GM10248 (cell line): ENCODE results near the gene RNF223.
A peak's percentile ranks its signal among the peaks of the same experiment; 100 is the strongest.
"Not testable (repeated sequence)": the region's sequence is repeated elsewhere in the genome, so short reads cannot be mapped to it uniquely, and the experiment has no call there.

ENCODE experiments used
- CTCF ChIA-PET: fragments of 300-600 bp; sonication (Branson Sonifier 250); formaldehyde crosslinking; extraction: SDS; loops from one replicate; lab custom pipeline; 2021; ENCODE audit warnings: antibody characterized with exemption; lab: Yijun Ruan, JAX
- POLR2A ChIA-PET: fragments of 350-650 bp; sonication (Branson Sonifier 250); formaldehyde crosslinking; extraction: SDS; loops from one replicate; lab custom pipeline; 2020; ENCODE audit warnings: antibody characterized with exemption; lab: Yijun Ruan, JAX
- DNase-seq: peaks from one replicate; pipeline ENCODE4 v3.0.0; 2012; ENCODE audit errors: extremely low spot score
- TF ChIP-seq, protein P1 (sequence below): IDR thresholded peaks from 2 replicates; pipeline ENCODE4 v1.5.1; 2012; ENCODE audit warnings: mild to moderate bottlenecking, low read depth; ENCODE audit errors: extremely low read depth, missing control alignments, control extremely low read depth

The RNF223 gene

DNA sequence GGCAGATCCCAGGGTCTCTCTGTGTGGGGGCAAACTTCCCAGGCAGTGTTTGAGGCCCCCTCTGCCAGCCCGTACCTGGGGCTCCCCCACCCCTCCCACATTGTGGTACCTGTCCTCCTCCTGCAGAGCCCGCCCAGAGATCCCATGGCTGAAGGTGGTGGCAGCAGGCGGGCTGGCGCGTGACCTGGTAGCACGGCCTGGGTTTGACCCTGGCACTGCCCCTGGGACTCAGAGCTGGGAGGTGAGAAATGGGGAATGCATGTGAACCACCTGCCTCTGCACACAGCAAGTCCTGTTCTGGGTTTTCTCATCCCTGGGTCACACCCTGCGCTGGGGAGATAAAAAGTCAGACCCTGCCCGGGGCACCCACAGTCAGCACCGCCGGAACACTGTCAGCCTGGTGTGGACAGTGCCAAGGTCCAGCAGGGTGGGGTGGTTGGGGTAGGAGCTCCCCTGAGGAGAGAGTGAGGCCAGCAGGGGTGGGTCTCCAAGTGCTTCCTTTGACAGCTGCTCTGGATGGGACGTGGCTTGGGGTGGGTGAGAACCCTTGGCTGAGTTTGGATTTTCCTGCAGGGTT lies 42.4 kb downstream of the RNF223 start:
- CTCF ChIA-PET, result interaction anchor here (0.6 to 4.0 kb wide), 20 partner anchors 7 to 260 kb away, joined by 3 to 43 read pairs (median 4); partner anchors contain the start of genes AGRN, C1orf159, ISG15 and PERM1
- POLR2A ChIA-PET, result no interaction called here

DNA sequence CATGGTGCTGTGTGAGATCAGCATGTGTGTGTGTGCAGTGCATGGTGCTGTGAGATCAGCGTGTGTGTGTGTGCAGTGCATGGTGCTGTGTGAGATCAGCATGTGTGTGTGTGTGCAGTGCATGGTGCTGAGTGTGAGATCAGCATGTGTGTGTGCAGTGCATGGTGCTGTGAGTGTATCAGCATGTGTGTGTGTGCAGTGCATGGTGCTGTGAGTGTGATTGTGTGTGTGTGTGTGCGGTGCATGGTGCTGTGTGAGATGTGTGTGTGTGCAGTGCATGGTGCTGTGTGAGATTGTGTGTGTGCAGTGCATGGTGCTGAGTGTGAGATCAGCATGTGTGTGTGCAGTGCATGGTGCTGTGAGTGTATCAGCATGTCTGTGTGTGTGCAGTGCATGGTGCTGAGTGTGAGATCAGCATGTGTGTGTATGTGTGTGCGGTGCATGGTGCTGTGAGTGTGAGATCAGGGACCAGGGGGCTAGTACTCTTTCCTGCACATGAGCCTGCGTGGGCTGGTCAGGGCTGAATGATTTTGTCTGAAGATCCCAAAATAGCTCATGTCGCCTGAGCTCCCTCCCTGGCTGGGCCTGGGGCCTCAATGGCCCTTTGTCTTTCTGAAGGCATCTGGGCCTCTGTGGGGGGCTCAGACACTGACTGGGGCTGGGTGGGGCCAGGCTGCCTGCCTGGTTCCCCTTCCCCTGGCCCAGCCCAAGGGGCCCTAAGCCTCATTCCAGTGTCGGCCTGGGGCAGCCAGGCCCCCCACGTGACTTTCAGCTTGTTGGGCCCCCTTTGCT lies 43.0 kb downstream of the RNF223 start:
- CTCF ChIA-PET, result interaction anchor here (0.6 to 4.0 kb wide), 13 partner anchors 9 to 261 kb away, joined by 3 to 43 read pairs (median 9); partner anchors contain the start of genes AGRN, C1orf159 and ISG15
- POLR2A ChIA-PET, result not testable (repeated sequence)
- peak; percentile 52 for DNase-seq

More for the DNA sequence above, 42.4 kb downstream of the RNF223 start:
- TF ChIP-seq, protein P1, sequence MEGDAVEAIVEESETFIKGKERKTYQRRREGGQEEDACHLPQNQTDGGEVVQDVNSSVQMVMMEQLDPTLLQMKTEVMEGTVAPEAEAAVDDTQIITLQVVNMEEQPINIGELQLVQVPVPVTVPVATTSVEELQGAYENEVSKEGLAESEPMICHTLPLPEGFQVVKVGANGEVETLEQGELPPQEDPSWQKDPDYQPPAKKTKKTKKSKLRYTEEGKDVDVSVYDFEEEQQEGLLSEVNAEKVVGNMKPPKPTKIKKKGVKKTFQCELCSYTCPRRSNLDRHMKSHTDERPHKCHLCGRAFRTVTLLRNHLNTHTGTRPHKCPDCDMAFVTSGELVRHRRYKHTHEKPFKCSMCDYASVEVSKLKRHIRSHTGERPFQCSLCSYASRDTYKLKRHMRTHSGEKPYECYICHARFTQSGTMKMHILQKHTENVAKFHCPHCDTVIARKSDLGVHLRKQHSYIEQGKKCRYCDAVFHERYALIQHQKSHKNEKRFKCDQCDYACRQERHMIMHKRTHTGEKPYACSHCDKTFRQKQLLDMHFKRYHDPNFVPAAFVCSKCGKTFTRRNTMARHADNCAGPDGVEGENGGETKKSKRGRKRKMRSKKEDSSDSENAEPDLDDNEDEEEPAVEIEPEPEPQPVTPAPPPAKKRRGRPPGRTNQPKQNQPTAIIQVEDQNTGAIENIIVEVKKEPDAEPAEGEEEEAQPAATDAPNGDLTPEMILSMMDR, result no peak
- DNase-seq, result no peak

DNA sequence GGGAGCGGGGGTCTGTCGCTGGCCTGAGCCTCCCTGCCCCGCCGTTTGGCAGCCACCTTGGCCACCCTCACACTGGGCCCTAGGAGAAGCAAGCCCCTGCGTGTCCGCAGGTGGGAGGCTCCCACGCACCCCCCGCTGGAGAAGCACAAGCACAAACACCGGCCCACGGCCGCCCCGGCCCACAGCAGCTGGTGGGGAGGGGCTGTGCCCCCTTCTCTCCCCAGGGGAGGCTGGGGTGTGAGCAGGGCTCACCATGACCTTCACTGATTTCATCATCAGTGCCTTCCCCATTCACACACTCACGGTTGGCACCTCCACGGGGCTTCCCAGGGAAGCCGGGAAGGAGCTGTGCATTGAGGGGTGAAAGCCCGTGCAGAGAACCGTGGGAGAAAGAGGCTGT lies 46.3 kb downstream of the RNF223 start:
- POLR2A ChIA-PET, result no interaction called here
- CTCF ChIA-PET, result no interaction called here
- TF ChIP-seq, protein P1, result no peak
- DNase-seq, result no peak

DNA sequence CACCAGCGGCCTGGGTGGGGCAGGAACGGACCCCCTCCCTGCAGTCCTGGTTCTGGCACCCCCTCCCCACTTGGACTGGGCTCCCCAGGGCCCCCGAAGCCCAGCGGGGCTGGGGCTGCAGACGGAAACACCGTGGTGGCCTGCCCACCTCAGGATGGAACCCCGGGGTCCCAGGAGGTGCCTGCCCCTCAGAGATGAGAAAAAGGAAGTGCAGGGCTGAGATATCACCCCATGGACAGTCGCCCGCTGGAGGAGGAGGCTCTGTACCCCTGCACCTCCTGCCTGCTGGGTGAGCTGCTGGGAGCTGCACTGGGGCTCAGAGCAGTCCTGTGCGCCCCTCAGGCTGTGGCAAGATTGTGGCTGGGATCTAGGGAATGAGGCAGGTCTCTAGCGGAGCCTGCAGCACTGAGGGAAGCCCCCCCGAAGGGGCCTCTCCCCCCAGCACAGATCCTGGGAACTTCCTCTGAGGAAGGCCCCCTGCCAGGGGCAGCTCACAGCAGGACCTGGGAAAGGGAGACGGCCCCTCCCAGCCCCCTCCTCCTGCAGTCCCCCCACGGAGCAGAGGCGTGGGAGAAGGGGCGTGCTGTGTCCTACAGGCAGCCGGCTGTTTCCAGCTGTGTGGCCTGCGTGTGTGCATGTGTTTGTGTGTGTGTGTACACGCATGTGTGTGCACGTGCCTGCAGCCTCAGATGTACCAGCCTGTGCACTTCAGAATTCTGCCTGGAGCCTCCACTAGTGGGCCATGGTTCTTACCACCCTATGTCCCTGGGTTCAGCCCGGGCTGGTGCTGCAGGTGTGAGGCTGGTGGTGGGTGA lies 47.3 kb downstream of the RNF223 start:
- no peak for DNase-seq
- ChIA-PET CTCF (interaction anchor here (0.8 kb wide), 1 partner anchor 24 kb away, joined by 3 read pairs; no protein-coding TSS in a partner anchor), POLR2A (no interaction called here)
- TF ChIP-seq, protein P1, result no peak

DNA sequence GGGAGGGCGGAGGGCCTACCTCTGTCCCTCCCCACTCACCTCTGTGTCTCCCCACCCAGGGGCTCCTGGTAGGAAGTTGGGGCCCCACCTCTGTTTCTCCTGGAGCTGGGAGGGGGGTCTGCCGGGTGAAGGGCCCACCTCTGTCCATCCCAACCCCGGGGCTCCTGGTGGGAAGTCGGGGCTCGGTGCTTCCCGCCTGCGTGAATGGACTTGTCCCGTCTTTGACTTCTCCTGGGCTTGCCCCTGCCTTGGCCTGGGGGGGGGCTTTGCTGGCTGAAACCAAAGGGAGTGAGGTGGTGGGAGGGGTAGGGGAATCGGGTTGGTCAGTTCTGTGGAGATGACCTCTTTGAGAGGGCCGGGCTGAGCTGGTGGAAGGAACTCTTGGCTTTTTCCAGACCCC lies 48.4 kb downstream of the RNF223 start:
- TF ChIP-seq, protein P1, result no peak
- ChIA-PET POLR2A (no interaction called here), CTCF (interaction anchor here (1.2 kb wide), 1 partner anchor 38 kb away, joined by 3 read pairs; no protein-coding TSS in a partner anchor)
- no peak for DNase-seq

DNA sequence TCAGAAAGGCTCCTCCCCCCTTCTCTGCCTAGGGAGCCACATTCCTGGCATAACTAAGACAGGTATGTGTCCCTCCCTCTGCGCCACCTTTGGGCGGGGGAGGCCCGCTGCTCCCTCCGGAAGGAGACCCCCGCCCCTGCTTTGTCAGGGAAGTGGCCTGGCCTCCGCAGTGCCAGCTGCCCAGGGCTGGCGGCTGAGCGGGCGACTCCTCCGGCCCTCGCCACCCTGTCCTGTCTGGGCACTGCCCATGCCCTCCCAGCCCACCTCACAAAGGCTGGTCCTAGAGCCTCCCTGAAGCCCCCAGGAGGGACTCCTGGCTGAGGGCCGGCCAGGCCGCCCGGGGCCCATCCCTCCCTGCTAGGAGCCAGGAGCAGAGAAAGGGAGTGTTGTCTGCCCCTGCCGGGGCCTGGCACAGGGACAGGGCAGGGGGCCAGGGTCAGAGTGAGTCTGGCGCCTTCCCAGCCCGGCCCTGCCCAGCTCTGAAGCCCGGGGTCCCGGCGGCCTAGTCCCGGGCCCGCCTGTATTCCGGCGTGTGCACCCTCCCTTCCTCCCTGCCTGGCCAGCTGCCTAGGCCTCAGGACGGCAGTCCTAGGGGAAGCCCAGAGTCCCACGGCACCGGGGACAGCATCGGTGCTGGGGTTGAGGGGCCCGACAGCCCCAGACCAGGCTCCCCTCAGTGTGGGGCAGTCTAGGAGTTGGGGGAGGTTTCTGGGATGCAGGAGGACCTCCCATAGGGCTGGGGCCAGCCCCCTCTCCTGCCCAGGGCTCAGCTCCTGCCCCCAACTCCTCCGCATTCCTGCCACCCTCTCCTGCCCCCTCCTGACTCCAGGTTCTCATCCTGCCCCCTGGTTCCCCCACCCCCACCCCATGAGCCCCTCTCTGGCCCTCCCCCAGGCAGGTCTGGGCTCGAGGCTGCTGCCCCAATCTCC lies 49.1 kb downstream of the RNF223 start:
- TF ChIP-seq, protein P1, result no peak
- CTCF ChIA-PET, result interaction anchor here (1.1 to 2.9 kb wide), 4 partner anchors 7 to 39 kb away, joined by 3 to 9 read pairs (median 4); no protein-coding TSS in a partner anchor
- DNase-seq, result no peak
- POLR2A ChIA-PET, result no interaction called here
